ENCODE data around the gene FZD4.
A peak's percentile ranks its signal among the peaks of the same experiment; 100 is the strongest.
"Not testable (repeated sequence)": the region's sequence is repeated elsewhere in the genome, so short reads cannot be mapped to it uniquely, and the experiment has no call there.

FZD4 gene

GRCh38 chr11:86978247-86978646 is 23.1 kb upstream of the FZD4 start:
- peak; percentile 37 for DNase-seq (ENCODE audit: low read depth)
- no peak overlapping the region for H3K4me3 ChIP-seq (ENCODE audit: low read depth, low read length)
- TF ChIP-seq POLR2A (IDR thresholded peaks at IDR 0.05; ENCODE audit: extremely low read depth, insufficient read length), result no peak
- peak; percentile 14; the same call in 1 of the 2 replicates for TF ChIP-seq MAX (IDR thresholded peaks at IDR 0.05; ENCODE audit: low read depth, low read length)

- DNase-seq (ENCODE audit: low read depth), result no peak
- TF ChIP-seq POLR2A (IDR thresholded peaks at IDR 0.05; ENCODE audit: extremely low read depth, insufficient read length) (no peak), MAX (IDR thresholded peaks at IDR 0.05; ENCODE audit: low read depth, low read length) (no peak), CTCF (IDR thresholded peaks at IDR 0.05; ENCODE audit: low read depth, low read length) (no peak), MYC (IDR thresholded peaks at IDR 0.05; ENCODE audit: low read depth, low read length) (no peak)
- no peak overlapping the region for H3K4me3 ChIP-seq (ENCODE audit: low read depth, low read length)
Measured at GRCh38 chr11:86977441-86978050, 22.4 kb upstream of the FZD4 start.

GRCh38 chr11:86972734-86973133 is 17.5 kb upstream of the FZD4 start:
- H3K4me3 ChIP-seq (ENCODE audit: low read depth, low read length), result no peak overlapping the region
- no peak for DNase-seq (ENCODE audit: low read depth)
- no peak for TF ChIP-seq MAX (IDR thresholded peaks at IDR 0.05; ENCODE audit: low read depth, low read length)
- TF ChIP-seq POLR2A (IDR thresholded peaks at IDR 0.05; ENCODE audit: extremely low read depth, insufficient read length), result no peak
- TF ChIP-seq MYC (IDR thresholded peaks at IDR 0.05; ENCODE audit: low read depth, low read length), result no peak
- no peak for TF ChIP-seq CTCF (IDR thresholded peaks at IDR 0.05; ENCODE audit: low read depth, low read length)

- no peak for TF ChIP-seq POLR2A (IDR thresholded peaks at IDR 0.05; ENCODE audit: extremely low read depth, insufficient read length)
- no peak for TF ChIP-seq MYC (IDR thresholded peaks at IDR 0.05; ENCODE audit: low read depth, low read length)
- TF ChIP-seq MAX (IDR thresholded peaks at IDR 0.05; ENCODE audit: low read depth, low read length), result no peak
- TF ChIP-seq CTCF (IDR thresholded peaks at IDR 0.05; ENCODE audit: low read depth, low read length), result no peak
- no peak overlapping the region for H3K4me3 ChIP-seq (ENCODE audit: low read depth, low read length)
- DNase-seq (ENCODE audit: low read depth), result no peak
Measured at GRCh38 chr11:86969258-86969657, 14.1 kb upstream of the FZD4 start.

- not testable (repeated sequence) for H3K4me3 ChIP-seq (ENCODE audit: low read depth, low read length); DNase-seq (ENCODE audit: low read depth)
Measured at GRCh38 chr11:86967601-86968000, 12.4 kb upstream of the FZD4 start.

- TF ChIP-seq CTCF (IDR thresholded peaks at IDR 0.05; ENCODE audit: low read depth, low read length), result no peak
- H3K4me3 ChIP-seq (ENCODE audit: low read depth, low read length), result no peak overlapping the region
- no peak for DNase-seq (ENCODE audit: low read depth)
Measured at GRCh38 chr11:86957976-86958646, 2.9 kb upstream of the FZD4 start.

- no peak for TF ChIP-seq MAX (IDR thresholded peaks at IDR 0.05; ENCODE audit: low read depth, low read length)
- no peak for TF ChIP-seq POLR2A (IDR thresholded peaks at IDR 0.05; ENCODE audit: extremely low read depth, insufficient read length)
- no peak for TF ChIP-seq CTCF (IDR thresholded peaks at IDR 0.05; ENCODE audit: low read depth, low read length)
- TF ChIP-seq MYC (IDR thresholded peaks at IDR 0.05; ENCODE audit: low read depth, low read length), result no peak
- no peak for DNase-seq (ENCODE audit: low read depth)
- H3K4me3 ChIP-seq (ENCODE audit: low read depth, low read length), result no peak overlapping the region
Measured at GRCh38 chr11:86956905-86957195, 1.7 kb upstream of the FZD4 start.
